K562 (cell line): ENCODE data around the gene ZBTB39. TPM values are rescaled to one million over a fixed set of nuclear protein-coding genes. Genes with fewer than 3 reads are reported as not detected.

Source experiments
- ATF7 ChIP-seq: fragments of 450-650 bp; IDR thresholded peaks from 2 replicates; pipeline ENCODE4 v1.7.1; 2014; ENCODE audit warnings: mild to moderate bottlenecking, moderate library complexity
- CC2D1A ChIP-seq: fragments of 450-650 bp; IDR thresholded peaks from 2 replicates; pipeline ENCODE4 v1.6.1; 2017; ENCODE audit warnings: mild to moderate bottlenecking
- CGGBP1 ChIP-seq: fragments of 250-450 bp; sonication (Bioruptor Pico); IDR thresholded peaks from 2 replicates; pipeline ENCODE4 v1.9.0; 2021; ENCODE audit warnings: mild to moderate bottlenecking
- EP300 ChIP-seq: IDR thresholded peaks from 2 replicates; pipeline ENCODE4 v1.6.1; 2012; ENCODE audit warnings: low read length, improper control_type of control experiment
- ETV5 ChIP-seq: sonication (generic); formaldehyde crosslinking; IDR thresholded peaks from 2 replicates; pipeline ENCODE4 v1.4.0; 2020; ENCODE audit warnings: low read depth, mild to moderate bottlenecking, missing genetic modification reagents
- GTF2A2 ChIP-seq: IDR thresholded peaks from 2 replicates; pipeline ENCODE4 v1.6.1; 2016; ENCODE audit warnings: mild to moderate bottlenecking, missing genetic modification characterization, missing compliant biosample characterization
- HDAC1 ChIP-seq, 2 experiments: fragments of 450-650 bp; IDR thresholded peaks; 2 replicates each; pipeline ENCODE4 v1.6.1; 2016 to 2017; ENCODE audit warnings: inconsistent platforms in 1 of 2, mild to moderate bottlenecking in 1 of 2, moderate library complexity in 1 of 2
- KAT8 ChIP-seq: fragments of 450-650 bp; IDR thresholded peaks from 2 replicates; pipeline ENCODE4 v1.6.1; 2016; ENCODE audit warnings: low read depth, mild to moderate bottlenecking
- MAFF ChIP-seq: IDR thresholded peaks from 2 replicates; pipeline ENCODE4 v1.6.1; 2012; ENCODE audit warnings: low read length, improper control_type of control experiment
- MIER1 ChIP-seq: fragments of 450-650 bp; IDR thresholded peaks from 2 replicates; pipeline ENCODE4 v1.6.1; 2016; ENCODE audit warnings: antibody characterized with exemption, mild to moderate bottlenecking, low read depth
- MTA1 ChIP-seq: fragments of 450-650 bp; IDR thresholded peaks from 2 replicates; pipeline ENCODE4 v1.6.1; 2017; ENCODE audit warnings: borderline replicate concordance
- NONO ChIP-seq, 2 experiments: fragments of 200-400 bp in 1 of 2; fragments of 450-650 bp in 1 of 2; formaldehyde crosslinking in 1 of 2; IDR thresholded peaks; 2 replicates each; pipeline ENCODE4 v1.6.1; 2017; ENCODE audit warnings: low read depth in 2 of 2, mild to moderate bottlenecking in 2 of 2, moderate library complexity in 2 of 2, low read length in 1 of 2
- PHB2 ChIP-seq: fragments of 450-650 bp; IDR thresholded peaks from 2 replicates; pipeline ENCODE4 v1.6.1; 2017; ENCODE audit warnings: low read depth
- POLR3G ChIP-seq: IDR thresholded peaks from 2 replicates; pipeline ENCODE4 v1.6.1; 2011; ENCODE audit not compliant: insufficient read length, insufficient replicate concordance; ENCODE audit errors: extremely low read depth
- RFX5 ChIP-seq: IDR thresholded peaks from 2 replicates; pipeline ENCODE4 v1.6.1; 2011; ENCODE audit warnings: low read depth, mild to moderate bottlenecking, improper control_type of control experiment, low read length
- SRF ChIP-seq, 2 experiments: fragments of 250-450, 450-650 bp in 1 of 2; sonication (Bioruptor Pico) in 1 of 2; sonication (generic) in 1 of 2; formaldehyde crosslinking; IDR thresholded peaks; 2 replicates each; pipeline versions ENCODE4 v1.5.0 to v1.5.1; 2020 to 2022; ENCODE audit warnings: mild to moderate bottlenecking in 1 of 2, missing genetic modification reagents in 1 of 2
- TCF7 ChIP-seq: sonication (generic); IDR thresholded peaks from 2 replicates; pipeline ENCODE4 v1.6.1; 2016; ENCODE audit warnings: antibody characterized with exemption, borderline replicate concordance
- TEAD4 ChIP-seq, 2 experiments: sonication (generic) in 1 of 2; formaldehyde crosslinking in 1 of 2; IDR thresholded peaks; 2 replicates each; pipeline versions ENCODE4 v1.6.1 to v1.8.0; 2012 to 2022; ENCODE audit warnings: borderline replicate concordance in 1 of 2, inconsistent platforms in 1 of 2, low read length in 1 of 2, mild to moderate bottlenecking in 1 of 2, missing genetic modification reagents in 1 of 2
- THRAP3 ChIP-seq: fragments of 450-650 bp; IDR thresholded peaks from 2 replicates; pipeline ENCODE4 v1.6.1; 2016; ENCODE audit warnings: mild to moderate bottlenecking, inconsistent platforms, borderline replicate concordance
- ZBTB2 ChIP-seq: fragments of 450-650 bp; IDR thresholded peaks from 2 replicates; pipeline ENCODE4 v1.6.1; 2016; ENCODE audit warnings: antibody characterized with exemption
- ZC3H8 ChIP-seq: fragments of 450-650 bp; IDR thresholded peaks from 2 replicates; pipeline ENCODE4 v1.6.1; 2017
- ZEB2 ChIP-seq: fragments of 450-650 bp; IDR thresholded peaks from 2 replicates; pipeline ENCODE4 v1.6.1; 2016
- ZFP36 ChIP-seq: fragments of 150-350 bp; IDR thresholded peaks from 2 replicates; pipeline ENCODE4 v1.6.1; 2018; ENCODE audit warnings: low read length, low read depth; ENCODE audit not compliant: partially characterized antibody
- ZMIZ1 ChIP-seq, 2 experiments: fragments of 150-350 bp in 1 of 2; IDR thresholded peaks; 2 replicates each; pipeline ENCODE4 v1.6.1; 2012 to 2016; ENCODE audit warnings: low read depth in 2 of 2, low read length in 2 of 2, mild to moderate bottlenecking in 1 of 2, moderate library complexity in 1 of 2
- ZNF408 ChIP-seq: fragments of 250-450 bp; sonication (Bioruptor Pico); IDR thresholded peaks from 2 replicates; pipeline ENCODE4 v1.4.0; 2020; ENCODE audit warnings: low read depth, mild to moderate bottlenecking, moderate library complexity
- ZNF785 ChIP-seq: fragments of 250-450 bp; sonication (Bioruptor Pico); IDR thresholded peaks from 2 replicates; pipeline ENCODE4 v1.4.0; 2020; ENCODE audit warnings: mild to moderate bottlenecking
- polyA plus RNA-seq, 8 experiments: library from polyadenylated mRNA; depleted of rRNA in 4 of 8; stranded (reverse) in 5 of 8; unstranded in 3 of 8; fragments of >200 nt; fragmentation: Nextera tagmentation in 2 of 8; fragmentation: Illumina TruSeq in 1 of 8; extraction: Ambion mirVana in 2 of 8; extraction: Trizol in 1 of 8; gene quantifications; 2 replicates each; pipeline versions ENCODE4 v1.2.1 to v1.2.3, GENCODE V29; 2011 to 2014; ENCODE audit warnings: inconsistent platforms in 1 of 8, missing spikeins in 1 of 8
- total RNA-seq, 7 experiments: library from RNA; depleted of rRNA in 6 of 7; stranded (reverse); fragments of >200 nt in 6 of 7; fragmentation: Illumina TruSeq in 2 of 7; extraction: Trizol in 2 of 7; gene quantifications; 2 replicates each; pipeline versions ENCODE4 v1.2.1 to v1.2.3, GENCODE V29; 2011 to 2021; ENCODE audit warnings: low replicate concordance in 1 of 7

Gene ZBTB39
- total and polyA plus RNA-seq, 9 of the 15 experiments (the other 6 are each of a cell fraction or from before 2014, with no cell fraction given), result 3.3 to 13.3 (median 8.6) TPM

GRCh38 chr12:56988207-56988739 is 18.1 kb downstream of the ZBTB39 start (continued):
- TF ChIP-seq ZMIZ1 (IDR thresholded peaks at IDR 0.05; ENCODE audit: low read depth in 2 of 2, low read length in 2 of 2), result peak in 1 of 2 experiments; percentile 98; a peak in 2 of 4 replicates
- 0 out of 2 replicates have a peak, but pooled peaks have one; percentile 44 for TF ChIP-seq CGGBP1 (CRISPR knock-in tag)
- peak; percentile 95 for TF ChIP-seq ZEB2
- TF ChIP-seq MIER1, result peak; percentile 70; the same call in 1 of the 2 replicates
- TF ChIP-seq GTF2A2 (tag), result no peak
- peak; percentile 79; the same call in 1 of the 2 replicates for TF ChIP-seq ZC3H8
- no peak for TF ChIP-seq MAFF
- peak; percentile 97 for TF ChIP-seq TEAD4 (IDR thresholded peaks at IDR 0.05; ENCODE audit: low read length)
- no peak for TF ChIP-seq TEAD4 (CRISPR knock-in tag; IDR thresholded peaks at IDR 0.05; ENCODE audit: borderline replicate concordance)
- TF ChIP-seq ZNF408 (CRISPR knock-in tag), result no peak
- no peak for TF ChIP-seq POLR3G
- TF ChIP-seq TCF7, result peak; percentile 79; the same call in 1 of the 2 replicates
- peak in 1 of 2 experiments; percentile 56; a peak in 1 of 4 replicates for TF ChIP-seq SRF (CRISPR knock-in tag; IDR thresholded peaks at IDR 0.05)
- peak; percentile 92; the same call in 1 of the 2 replicates for TF ChIP-seq MTA1
- peak; percentile 95 for TF ChIP-seq PHB2
- peak; percentile 87 for TF ChIP-seq ZBTB2
- TF ChIP-seq CC2D1A, result peak; percentile 97
- no peak for TF ChIP-seq KAT8
- no peak for TF ChIP-seq RFX5
- TF ChIP-seq ATF7, result peak; percentile 97
- peak; percentile 24 for TF ChIP-seq ZFP36
- TF ChIP-seq THRAP3, result peak; percentile 21; the same call in 1 of the 2 replicates
- TF ChIP-seq NONO (IDR thresholded peaks at IDR 0.05; ENCODE audit: low read depth in 2 of 2, low read length in 1 of 2), result peak in 1 of 2 experiments; percentile 88; a peak in 2 of 4 replicates
- TF ChIP-seq ETV5 (CRISPR knock-in tag), result peak; percentile 95
- peak; percentile 99 for TF ChIP-seq EP300
- no peak for TF ChIP-seq ZNF785 (CRISPR knock-in tag)
- peak; percentile 95 to 99 for TF ChIP-seq HDAC1 (IDR thresholded peaks at IDR 0.05)
